CD4-positive, alpha-beta T cell (primary cell): ENCODE data around the gene KHNYN. TPM values are rescaled to one million over a fixed set of nuclear protein-coding genes. Genes with fewer than 3 reads are reported as not detected.

Source experiments
- ATAC-seq: fragments of 200-7000 bp; cut with Tn5 transposase; one replicate; pipeline ENCODE4 v1.10.0; 2022; ENCODE audit warnings: mild to moderate bottlenecking; ENCODE audit not compliant: poor library complexity
- CTCF ChIA-PET: fragments of 350-600 bp; sonication (Branson Sonifier 250); formaldehyde crosslinking; loops from one replicate; lab custom pipeline; 2021; ENCODE audit warnings: antibody characterized with exemption, inconsistent platforms; lab: Charles Lee
- POLR2A ChIA-PET: fragments of 350-600 bp; sonication (Branson Sonifier 250); formaldehyde crosslinking; loops from one replicate; lab custom pipeline; 2021; ENCODE audit warnings: antibody characterized with exemption, inconsistent platforms; lab: Charles Lee
- DNase-seq, 14 experiments: peaks; one replicate each; pipeline ENCODE4 v3.0.0-alpha.2; 2013 to 2020; ENCODE audit warnings: mixed read lengths in 2 of 14
- H3K27ac ChIP-seq, 2 donors: one replicate each; pipeline versions ENCODE4 v1.5.1 to v1.7.0; 2013; ENCODE audit warnings: low read length in 2 of 2, low read depth in 1 of 2, mild to moderate bottlenecking in 1 of 2
- H3K27me3 ChIP-seq, 2 experiments: 1 replicate in 1 of 2; 2 replicates in 1 of 2; pipeline versions ENCODE4 v1.6.1 to v1.7.0; 2013; ENCODE audit warnings: low read length in 2 of 2, control low read depth in 1 of 2, mild to moderate bottlenecking in 1 of 2, moderate library complexity in 1 of 2; ENCODE audit not compliant: insufficient read depth in 2 of 2, control insufficient read depth in 1 of 2
- H3K36me3 ChIP-seq: one replicate; pipeline ENCODE4 v1.6.1; 2013; ENCODE audit warnings: low read length, control low read depth; ENCODE audit not compliant: insufficient read depth
- H3K4me1 ChIP-seq: one replicate; pipeline ENCODE4 v1.6.1; 2013; ENCODE audit warnings: low read length, control low read depth; ENCODE audit not compliant: insufficient read depth
- H3K4me3 ChIP-seq: one replicate; pipeline ENCODE4 v1.5.1; 2013; ENCODE audit warnings: mild to moderate bottlenecking, low read length, moderate library complexity
- H3K9me3 ChIP-seq, 2 experiments: 1 replicate in 1 of 2; 2 replicates in 1 of 2; pipeline versions ENCODE4 v1.6.1 to v1.7.0; 2013; ENCODE audit warnings: low read length in 2 of 2, mild to moderate bottlenecking in 2 of 2, control low read depth in 1 of 2, moderate library complexity in 1 of 2; ENCODE audit not compliant: control insufficient read depth in 1 of 2, insufficient read depth in 1 of 2
- H3K27ac Mint-ChIP-seq: one replicate; pipeline ENCODE4 v1.8.0; 2020; ENCODE audit warnings: mixed read lengths
- H3K27me3 Mint-ChIP-seq: one replicate; pipeline ENCODE4 v1.8.0; 2021; ENCODE audit warnings: mixed read lengths
- H3K36me3 Mint-ChIP-seq: one replicate; pipeline ENCODE4 v1.8.0; 2021; ENCODE audit warnings: low read depth, mixed read lengths
- H3K4me1 Mint-ChIP-seq: one replicate; pipeline ENCODE4 v1.8.0; 2021; ENCODE audit warnings: low read depth, mixed read lengths
- H3K4me3 Mint-ChIP-seq: one replicate; pipeline ENCODE4 v1.8.0; 2020; ENCODE audit warnings: mild to moderate bottlenecking, mixed read lengths
- H3K9me3 Mint-ChIP-seq: one replicate; pipeline ENCODE4 v1.8.0; 2020; ENCODE audit warnings: mixed read lengths
- CTCF ChIP-seq: fragments of 200-600 bp; IDR thresholded peaks from one replicate; pipeline ENCODE4 v1.8.0; 2022; ENCODE audit warnings: antibody characterized with exemption, mild to moderate bottlenecking
- intact Hi-C, 2 experiments: fragments of 100-400 bp; cut with DNase I in 1 of 2; cut with micrococcal nuclease in 1 of 2; formaldehyde crosslinking; loops; one replicate each; pipeline versions ENCODE4 v1.15.1 to v1.9.0; 2023 to 2025; cut with DNase I, micrococcal nuclease
- total RNA-seq, 174 experiments: library from RNA in 2 of 174; stranded (reverse) in 2 of 174; gene quantifications; one replicate each; pipeline ENCODE4 v1.2.3 and lab custom pipeline; 2021 to 2026

KHNYN gene
- total RNA-seq, 2 experiments from 2014 or later, result 170 to 173 TPM

- Mint-ChIP-seq H3K9me3 (no peaks in the 10 kb centered on the region), H3K27ac (no peak overlapping the region), H3K4me3 (no peak overlapping the region), H3K27me3 (peaks cover 13% of the 10 kb centered on the region), H3K4me1 (no peaks in the 10 kb centered on the region), H3K36me3 (no peaks in the 10 kb centered on the region)
- POLR2A ChIA-PET, result interaction anchor here (1.8 kb wide), 1 partner anchor 11 kb away, joined by 4 read pairs; the partner anchor contains the start of gene NYNRIN
- DNase-seq (no peak), ATAC-seq (no peak)
- no peaks in the 10 kb centered on the region for H3K9me3 ChIP-seq
- CTCF ChIA-PET, result interaction anchor here (1.1 to 1.2 kb wide), 2 partner anchors 22 to 166 kb away, joined by 3 to 4 read pairs; no protein-coding TSS in a partner anchor
- H3K27me3 ChIP-seq, result peaks cover 0 to 10% of the 10 kb centered on the region in 2 experiments
- no peaks in the 10 kb centered on the region for H3K36me3 ChIP-seq
- intact Hi-C loops, result no loop called here
- no peak overlapping the region for H3K27ac ChIP-seq
- no peaks in the 10 kb centered on the region for H3K4me1 ChIP-seq
- no peak for TF ChIP-seq CTCF
- no peak overlapping the region for H3K4me3 ChIP-seq
Measured at GRCh38 chr14:24409956-24410355, 19.8 kb upstream of the KHNYN start.

DNA sequence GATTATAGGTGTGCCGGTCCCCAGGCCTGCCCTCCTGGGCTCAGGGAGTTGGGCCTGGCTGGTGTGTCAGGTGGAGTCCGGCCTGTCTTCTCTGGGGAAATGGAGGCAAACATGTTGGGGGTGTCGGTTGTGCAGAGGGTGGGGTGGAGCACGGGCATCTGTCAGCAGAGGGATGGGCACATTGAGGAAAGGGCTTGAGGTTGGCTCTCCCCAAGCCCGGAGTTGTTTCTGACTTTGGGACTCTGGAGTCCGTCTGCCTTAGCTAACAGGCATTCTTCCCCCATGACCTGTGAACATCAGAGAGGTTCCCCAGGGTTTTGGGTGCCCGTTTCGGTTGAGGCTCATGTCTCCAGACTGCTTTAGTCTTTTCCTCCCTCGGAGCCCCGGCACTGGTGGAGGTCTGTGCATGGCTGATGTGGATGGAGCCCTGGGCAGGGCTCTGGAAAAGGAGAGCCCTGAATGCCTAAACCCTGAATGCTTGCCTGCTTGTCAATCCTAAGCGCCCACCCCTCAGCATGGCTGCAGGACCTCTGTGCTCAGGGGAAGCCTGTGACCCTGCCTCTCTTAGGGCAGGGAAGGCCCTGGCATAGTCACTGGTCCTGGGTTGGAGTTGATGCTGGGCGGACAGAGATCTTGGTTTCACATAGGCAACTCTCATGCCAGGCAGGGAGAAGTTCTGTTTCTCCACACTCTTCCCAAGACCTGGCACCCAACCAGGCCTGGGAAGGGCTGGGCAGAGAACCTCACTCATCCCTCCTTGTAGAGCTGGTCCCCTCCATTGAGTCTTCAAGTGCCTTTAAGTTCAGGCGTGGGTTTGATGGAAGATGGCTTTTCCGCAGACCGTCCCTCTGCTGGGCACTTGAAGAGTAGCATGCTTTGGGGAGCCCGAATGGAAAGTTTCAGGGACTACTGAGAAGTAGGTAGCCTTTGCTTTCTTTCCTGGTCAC is 18.0 kb upstream of the KHNYN start:
- Mint-ChIP-seq H3K27ac (no peak overlapping the region), H3K27me3 (peaks cover under 1% of the 10 kb centered on the region), H3K4me1 (no peaks in the 10 kb centered on the region), H3K36me3 (no peaks in the 10 kb centered on the region), H3K9me3 (no peaks in the 10 kb centered on the region), H3K4me3 (no peak overlapping the region)
- Histone ChIP-seq H3K27ac (no peak overlapping the region), H3K27me3 (peaks cover 0 to 5% of the 10 kb centered on the region in 2 experiments), H3K36me3 (no peaks in the 10 kb centered on the region), H3K4me3 (no peak overlapping the region), H3K9me3 (no peaks in the 10 kb centered on the region), H3K4me1 (no peaks in the 10 kb centered on the region)
- ChIA-PET CTCF (interaction anchor here (1.1 kb wide), 1 partner anchor 15 kb away, joined by 3 read pairs; no protein-coding TSS in a partner anchor), POLR2A (no interaction called here)
- peak; percentile 57 for TF ChIP-seq CTCF
- intact Hi-C loops, result no loop called here
- peak in 5 of 14 experiments; percentile 18 to 65 (median 46) for DNase-seq
- ATAC-seq, result peak; percentile 65

DNA sequence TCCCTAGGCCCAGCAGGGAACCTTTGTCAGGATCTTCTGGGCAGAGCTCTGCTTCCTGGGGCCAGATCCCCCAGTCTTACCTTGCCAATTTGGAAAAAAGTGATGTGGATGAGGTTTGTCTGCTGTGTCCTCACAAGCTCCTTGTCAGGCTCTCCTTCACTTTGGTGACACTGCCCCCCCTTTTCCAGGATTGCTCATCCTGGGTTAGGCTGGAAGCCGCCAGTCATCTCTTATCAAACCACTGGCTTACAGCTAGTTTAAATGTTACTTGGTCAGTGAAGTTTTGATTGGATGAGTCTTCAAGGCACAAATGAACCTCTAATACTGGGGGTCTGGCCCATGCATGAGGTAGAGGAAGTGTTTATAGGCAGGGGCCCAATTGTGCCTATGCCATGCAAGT is 15.7 kb upstream of the KHNYN start:
- no peak overlapping the region for H3K27ac Mint-ChIP-seq
- DNase-seq (no peak), ATAC-seq (no peak)
- no peak for TF ChIP-seq CTCF
- no peaks in the 10 kb centered on the region for H3K9me3 ChIP-seq
- intact Hi-C loops, result no loop called here
- POLR2A ChIA-PET, result no interaction called here
- H3K36me3 Mint-ChIP-seq, result no peaks in the 10 kb centered on the region
- H3K4me1 ChIP-seq, result no peaks in the 10 kb centered on the region
- H3K27me3 ChIP-seq, result no peaks in the 10 kb centered on the region
- CTCF ChIA-PET, result no interaction called here
- no peak overlapping the region for H3K4me3 ChIP-seq
- H3K4me1 Mint-ChIP-seq, result no peaks in the 10 kb centered on the region
- H3K36me3 ChIP-seq, result no peaks in the 10 kb centered on the region
- H3K27me3 Mint-ChIP-seq, result peaks cover 3% of the 10 kb centered on the region
- no peak overlapping the region for H3K4me3 Mint-ChIP-seq
- no peak overlapping the region for H3K27ac ChIP-seq
- H3K9me3 Mint-ChIP-seq, result no peaks in the 10 kb centered on the region
